ENCODE results near the gene ARFGAP3. TPM values are rescaled to one million over a fixed set of nuclear protein-coding genes. Genes with fewer than 3 reads are reported as not detected.
"Not testable (repeated sequence)": the region's sequence is repeated elsewhere in the genome, so short reads cannot be mapped to it uniquely, and the experiment has no call there.

Gene ARFGAP3
- polyA plus RNA-seq, 1 experiment: 69.4 TPM

DNA sequence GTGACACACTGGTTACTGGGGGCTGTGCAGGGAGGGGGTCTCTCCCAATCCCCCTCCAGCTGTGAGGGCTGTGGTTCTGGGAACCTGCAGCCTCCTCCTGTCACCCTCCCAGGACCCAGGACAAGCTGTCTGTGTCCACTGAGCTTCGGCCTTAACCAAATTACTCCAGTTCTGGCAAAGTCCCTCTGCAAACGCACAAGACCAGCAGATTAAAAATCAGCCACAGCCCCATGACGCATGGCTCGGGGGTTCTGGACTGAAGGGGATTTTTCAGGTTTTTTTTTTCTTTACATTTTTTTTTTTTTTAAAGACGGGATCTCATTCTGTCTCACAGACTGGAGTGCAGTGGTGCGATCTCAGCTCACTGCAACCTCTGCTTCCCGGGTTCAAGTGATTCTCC lies 104.2 kb downstream of the ARFGAP3 start:
- TF ChIP-seq, protein P1, sequence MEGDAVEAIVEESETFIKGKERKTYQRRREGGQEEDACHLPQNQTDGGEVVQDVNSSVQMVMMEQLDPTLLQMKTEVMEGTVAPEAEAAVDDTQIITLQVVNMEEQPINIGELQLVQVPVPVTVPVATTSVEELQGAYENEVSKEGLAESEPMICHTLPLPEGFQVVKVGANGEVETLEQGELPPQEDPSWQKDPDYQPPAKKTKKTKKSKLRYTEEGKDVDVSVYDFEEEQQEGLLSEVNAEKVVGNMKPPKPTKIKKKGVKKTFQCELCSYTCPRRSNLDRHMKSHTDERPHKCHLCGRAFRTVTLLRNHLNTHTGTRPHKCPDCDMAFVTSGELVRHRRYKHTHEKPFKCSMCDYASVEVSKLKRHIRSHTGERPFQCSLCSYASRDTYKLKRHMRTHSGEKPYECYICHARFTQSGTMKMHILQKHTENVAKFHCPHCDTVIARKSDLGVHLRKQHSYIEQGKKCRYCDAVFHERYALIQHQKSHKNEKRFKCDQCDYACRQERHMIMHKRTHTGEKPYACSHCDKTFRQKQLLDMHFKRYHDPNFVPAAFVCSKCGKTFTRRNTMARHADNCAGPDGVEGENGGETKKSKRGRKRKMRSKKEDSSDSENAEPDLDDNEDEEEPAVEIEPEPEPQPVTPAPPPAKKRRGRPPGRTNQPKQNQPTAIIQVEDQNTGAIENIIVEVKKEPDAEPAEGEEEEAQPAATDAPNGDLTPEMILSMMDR (IDR thresholded peaks at IDR 0.05; ENCODE audit: low read depth, low read length): no peak
- CTCF ChIA-PET: no interaction called here

GRCh38 chr22:42752230-42752746 lies 104.8 kb downstream of the ARFGAP3 start:
- TF ChIP-seq, protein P1 (IDR thresholded peaks at IDR 0.05; ENCODE audit: low read depth, low read length): no peak
- POLR2A ChIA-PET: no interaction called here
- Histone ChIP-seq H3K27ac (ENCODE audit: low read depth, low read length) (no peak overlapping the region), H3K9me3 (ENCODE audit: control insufficient read depth, insufficient read depth, low read length) (peaks cover 3% of the 10 kb centered on the region; the same call in 1 of the 2 replicates), H3K27me3 (ENCODE audit: control insufficient read depth, insufficient read depth, low read length) (no peaks in the 10 kb centered on the region), H3K4me3 (ENCODE audit: low read depth, low read length) (no peak overlapping the region)
- CTCF ChIA-PET: no interaction called here
- no peak for DNase-seq (ENCODE audit: low read depth, low spot score)

More for the DNA sequence above, 104.2 kb downstream of the ARFGAP3 start:
- Histone ChIP-seq H3K27me3 (ENCODE audit: control insufficient read depth, insufficient read depth, low read length) (no peaks in the 10 kb centered on the region), H3K9me3 (ENCODE audit: control insufficient read depth, insufficient read depth, low read length) (peaks cover 3% of the 10 kb centered on the region; the same call in 1 of the 2 replicates), H3K27ac (ENCODE audit: low read depth, low read length) (no peak overlapping the region), H3K4me3 (ENCODE audit: low read depth, low read length) (no peak overlapping the region)
- DNase-seq (ENCODE audit: low read depth, low spot score): no peak
- POLR2A ChIA-PET: no interaction called here

DNA sequence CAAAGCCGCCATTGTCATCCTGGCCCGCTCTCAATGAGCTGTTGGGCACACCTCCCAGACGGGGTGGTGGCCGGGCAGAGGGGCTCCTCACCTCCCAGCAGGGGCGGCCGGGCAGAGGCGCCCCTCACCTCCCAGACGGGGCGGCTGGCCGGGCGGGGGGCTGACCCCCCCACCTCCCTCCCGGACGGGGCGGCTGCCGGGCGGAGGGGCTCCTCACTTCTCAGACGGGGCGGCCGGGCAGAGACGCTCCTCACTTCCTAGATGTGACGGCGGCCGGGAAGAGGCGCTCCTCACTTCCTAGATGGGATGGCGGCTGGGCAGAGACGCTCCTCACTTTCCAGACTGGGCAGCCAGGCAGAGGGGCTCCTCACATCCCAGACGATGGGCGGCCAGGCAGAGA lies 106.7 kb downstream of the ARFGAP3 start:
- POLR2A ChIA-PET; DNase-seq (ENCODE audit: low read depth, low spot score); H3K27ac ChIP-seq (ENCODE audit: low read depth, low read length); CTCF ChIA-PET; H3K4me3 ChIP-seq (ENCODE audit: low read depth, low read length); H3K9me3 ChIP-seq (ENCODE audit: control insufficient read depth, insufficient read depth, low read length); H3K27me3 ChIP-seq (ENCODE audit: control insufficient read depth, insufficient read depth, low read length): not testable (repeated sequence)

DNA sequence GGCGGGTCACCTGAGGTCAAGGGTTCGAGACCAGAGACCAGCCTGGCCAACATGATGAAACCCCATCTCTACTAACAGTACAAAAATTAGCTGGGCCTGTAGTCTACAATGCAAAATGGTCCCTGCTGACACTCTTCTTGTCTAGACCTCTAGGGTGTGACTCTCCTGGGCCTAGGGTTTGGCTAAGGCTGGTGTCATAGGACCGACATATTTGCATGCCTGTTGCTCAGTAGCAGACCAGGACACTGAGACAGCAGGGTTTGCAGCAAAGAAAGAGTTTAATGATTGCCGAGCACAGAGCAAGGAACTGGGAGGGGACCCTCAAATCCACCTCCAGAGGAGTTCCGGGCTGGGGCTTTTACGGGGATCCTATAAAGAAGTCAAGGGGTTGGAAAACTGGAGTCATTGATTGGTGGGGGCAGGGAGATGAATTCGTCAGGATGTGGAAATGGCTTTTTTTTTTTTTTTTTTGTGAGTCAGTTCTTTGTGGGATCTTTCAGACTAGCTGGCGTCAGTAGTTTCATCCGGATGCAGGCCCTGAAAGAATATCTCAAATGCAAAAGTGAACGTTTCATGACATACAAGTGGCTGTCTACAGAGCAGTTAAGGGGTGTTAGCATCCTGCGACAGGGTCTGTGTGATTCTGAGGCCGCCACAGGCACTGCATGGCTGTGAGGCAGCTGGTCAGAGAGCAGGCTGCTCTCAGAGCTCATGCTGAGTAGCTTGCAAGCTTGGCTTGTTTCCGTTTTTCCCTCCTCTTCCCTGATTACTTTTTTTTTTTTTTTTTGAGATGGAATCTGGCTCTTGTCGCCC lies 109.2 kb downstream of the ARFGAP3 start:
- CTCF ChIA-PET: no interaction called here
- Histone ChIP-seq H3K27ac (ENCODE audit: low read depth, low read length) (peak overlapping the region; percentile 54), H3K27me3 (ENCODE audit: control insufficient read depth, insufficient read depth, low read length) (no peaks in the 10 kb centered on the region), H3K9me3 (ENCODE audit: control insufficient read depth, insufficient read depth, low read length) (no peaks in the 10 kb centered on the region; the same call in 1 of the 2 replicates), H3K4me3 (ENCODE audit: low read depth, low read length) (no peak overlapping the region)
- POLR2A ChIA-PET: interaction anchor here (0.6 to 1.2 kb wide), 5 partner anchors 16 to 85 kb away, joined by 3 to 7 read pairs (median 4); no protein-coding TSS in a partner anchor
- TF ChIP-seq, protein P1 (IDR thresholded peaks at IDR 0.05; ENCODE audit: low read depth, low read length): no peak
- no peak for DNase-seq (ENCODE audit: low read depth, low spot score)

Small RNA genes within 50 kb of the gene (small RNA-seq; reads per million reads assigned to genes)
- not detected for gene RF00019 (ENCODE audit: insufficient read length, low read depth)

Other genes starting within 250 kb of the ARFGAP3 start
- 50.6 and 55.7 TPM in 2 replicates for gene POLDIP3, start 242.4 kb downstream of the ARFGAP3 start, polyA plus RNA-seq (2011; rRNA removed)
- 0.15 TPM in 1 of 2 replicates, not detected in the other for gene ATP5MGL, start 216.7 kb downstream of the ARFGAP3 start, polyA plus RNA-seq (2011; rRNA removed)
- gene CYB5R3, start 207.9 kb downstream of the ARFGAP3 start, polyA plus RNA-seq (2011; rRNA removed): 110 and 151 TPM in 2 replicates
- gene A4GALT, start 136.4 kb downstream of the ARFGAP3 start, polyA plus RNA-seq (2011; rRNA removed): 1.8 and 2.7 TPM in 2 replicates
- gene PACSIN2, start 157.9 kb upstream of the ARFGAP3 start, polyA plus RNA-seq (2011; rRNA removed): 59.6 and 60.2 TPM in 2 replicates
- 17.5 and 18.8 TPM in 2 replicates for gene TTLL1, start 232.1 kb upstream of the ARFGAP3 start, polyA plus RNA-seq (2011; rRNA removed)